A204.1 (cell line): Measurements from ENCODE around the gene GPR146.

Source experiments
- FAIRE-seq: peaks from 2 replicates; lab custom pipeline; 2012; peaks lifted over from hg19 to GRCh38; lab: Jason Lieb, UNC

The GPR146 gene

GRCh38 chr7:1108264-1108920, 64.0 kb downstream of the GPR146 start:
- no peak for FAIRE-seq
